Measurements from ENCODE around the gene CDH13.
A peak's percentile ranks its signal among the peaks of the same experiment; 100 is the strongest.

CDH13 gene

DNA sequence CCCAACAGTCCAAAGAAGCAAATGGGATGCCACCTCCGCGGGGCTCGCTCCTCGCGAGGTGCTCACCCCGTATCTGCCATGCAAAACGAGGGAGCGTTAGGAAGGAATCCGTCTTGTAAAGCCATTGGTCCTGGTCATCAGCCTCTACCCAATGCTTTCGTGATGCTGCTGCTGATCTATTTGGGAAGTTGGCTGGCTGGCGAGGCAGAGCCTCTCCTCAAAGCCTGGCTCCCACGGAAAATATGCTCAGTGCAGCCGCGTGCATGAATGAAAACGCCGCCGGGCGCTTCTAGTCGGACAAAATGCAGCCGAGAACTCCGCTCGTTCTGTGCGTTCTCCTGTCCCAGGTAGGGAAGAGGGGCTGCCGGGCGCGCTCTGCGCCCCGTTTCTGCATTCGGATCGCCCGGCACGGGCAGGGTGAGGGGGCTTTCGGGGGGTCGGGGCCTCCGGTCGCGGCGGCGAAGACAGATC is at the start of gene CDH13:
Gene CDH13, plus strand, starts transcription at position 179 of the 471 bp plus-strand sequence.
- DNase-seq = no peak

DNA sequence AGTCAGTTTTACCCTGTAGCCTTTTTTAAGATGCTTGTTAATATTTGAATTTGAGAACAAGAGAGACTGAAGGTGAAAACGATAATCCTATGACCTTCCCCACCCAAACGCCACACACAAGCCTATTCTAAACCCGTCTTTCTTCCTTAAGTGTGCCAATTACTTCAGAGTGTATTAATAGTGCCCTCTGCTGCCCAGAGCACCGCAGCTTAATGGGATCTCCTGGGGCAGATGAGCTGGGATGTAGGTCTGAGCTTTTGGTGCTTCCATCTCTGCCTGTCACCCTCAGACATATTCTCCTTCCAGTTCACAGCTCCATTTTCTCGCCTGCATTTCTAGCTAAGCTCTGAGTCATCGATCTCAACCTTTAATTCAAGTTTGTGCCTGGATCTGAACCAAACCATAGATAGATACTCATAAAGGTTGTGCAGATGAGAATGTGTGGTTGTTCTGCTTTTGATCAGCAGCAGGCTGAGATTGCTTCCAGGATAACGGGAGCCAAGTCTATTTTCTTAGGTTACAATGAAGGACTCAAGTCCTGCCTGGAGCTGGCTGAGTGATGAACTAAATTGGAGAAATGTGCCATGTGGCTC is 46.4 kb upstream of the CDH13 start:
- DNase-seq = peak; percentile 27

DNA sequence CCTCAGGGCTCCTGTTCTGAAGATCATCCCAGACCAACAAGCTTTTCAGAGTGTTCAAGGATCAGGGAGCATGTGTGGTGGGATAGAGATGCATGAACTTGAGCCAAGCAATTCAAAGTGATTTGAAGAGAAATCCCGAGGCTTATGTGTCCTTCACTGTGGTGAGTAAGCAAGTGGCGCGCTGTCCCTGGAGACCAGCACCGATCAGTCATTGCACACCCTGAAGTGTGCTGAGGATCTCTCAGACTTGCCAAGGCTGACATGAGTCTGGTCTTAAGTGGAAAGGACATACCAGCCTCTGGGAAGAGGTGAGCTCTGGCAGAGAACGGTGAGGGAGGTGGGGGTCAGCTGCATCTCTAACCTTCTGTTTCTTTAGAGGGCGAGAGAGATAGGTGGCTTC is 43.8 kb upstream of the CDH13 start:
- no peak for DNase-seq

DNA sequence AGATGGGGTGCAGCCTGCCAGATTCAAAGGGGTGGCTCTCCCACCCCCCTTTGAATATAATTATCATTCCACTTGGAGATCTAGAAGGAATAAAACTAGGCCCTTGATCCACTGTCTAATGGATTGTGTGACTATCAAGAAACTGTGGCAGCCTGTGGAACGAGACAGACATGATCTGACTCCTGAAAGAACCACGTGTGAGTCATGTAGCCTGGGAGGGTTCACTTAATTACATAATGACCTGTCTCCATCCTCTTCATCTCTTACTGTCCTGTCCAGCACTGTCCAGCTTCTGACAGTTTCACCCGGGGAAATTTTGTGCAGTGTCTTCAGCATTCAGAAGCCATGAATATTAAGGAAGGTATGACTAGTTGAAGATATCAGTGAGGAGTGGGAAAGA is 43.3 kb upstream of the CDH13 start:
- no peak for DNase-seq

DNA sequence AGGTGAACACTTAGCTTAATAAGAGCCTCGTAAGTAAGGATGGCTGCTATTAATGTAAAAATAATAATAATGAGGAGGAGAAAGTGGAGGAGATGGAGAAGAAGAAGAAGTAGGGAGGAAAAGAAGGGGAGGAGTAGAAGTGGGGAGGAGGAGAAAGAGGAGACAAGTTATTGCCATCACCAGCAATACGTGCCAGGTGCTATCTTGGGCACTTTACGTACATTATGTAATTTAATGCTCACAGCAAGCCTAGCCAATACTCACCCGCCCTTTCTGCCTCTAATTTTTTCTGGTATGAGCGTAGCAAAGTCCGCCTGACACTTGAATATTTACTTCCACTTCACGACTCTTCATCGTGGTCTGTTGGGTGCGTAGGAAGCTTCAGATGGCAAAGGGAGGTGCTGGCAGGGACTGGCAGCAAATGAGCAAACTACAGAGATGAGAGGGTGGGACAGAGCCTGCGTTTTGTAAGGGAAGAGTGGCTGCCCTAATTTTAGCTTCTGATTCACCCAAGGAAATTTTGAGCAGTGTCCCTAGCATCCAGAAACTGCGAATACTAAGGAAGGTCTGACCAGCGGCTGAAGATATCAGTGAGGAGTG is 42.1 kb upstream of the CDH13 start:
- DNase-seq = no peak

DNA sequence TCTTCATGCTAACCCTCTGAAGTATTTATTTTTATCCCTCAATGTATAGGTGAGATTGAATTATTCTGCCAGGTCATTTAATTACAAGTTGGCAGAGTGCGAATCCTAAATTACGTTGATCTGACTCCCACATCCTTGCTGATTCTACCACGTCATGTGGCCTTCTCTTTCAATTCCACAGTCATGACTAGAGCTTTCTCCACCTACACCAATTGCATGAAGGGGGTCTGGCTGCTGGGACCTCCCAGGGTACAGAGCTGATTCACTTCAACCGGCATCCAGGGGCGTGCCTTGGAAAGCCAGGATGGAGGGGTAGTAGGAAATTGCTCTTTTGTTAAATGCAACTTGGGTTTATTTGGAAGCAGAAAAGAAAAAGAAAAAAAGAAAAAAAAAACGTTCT is 41.1 kb upstream of the CDH13 start:
- DNase-seq = no peak

DNA sequence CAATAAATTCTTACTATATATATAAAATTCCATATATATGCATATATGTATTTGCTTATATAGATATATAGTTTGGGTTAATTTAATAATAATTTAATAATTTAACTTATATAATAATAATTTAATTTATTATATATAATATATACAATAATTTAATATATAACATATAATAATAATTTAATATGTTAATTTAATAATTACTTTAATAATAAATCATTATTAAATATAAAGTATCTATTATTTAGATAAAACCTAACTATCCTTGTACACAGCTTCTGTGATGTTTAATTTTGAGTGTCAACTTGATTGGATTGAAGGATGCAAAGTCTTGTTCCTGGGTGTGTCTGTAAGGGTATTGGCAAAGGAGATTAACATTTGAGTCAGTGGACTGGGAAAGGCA is 40.6 kb upstream of the CDH13 start:
- DNase-seq = no peak

DNA sequence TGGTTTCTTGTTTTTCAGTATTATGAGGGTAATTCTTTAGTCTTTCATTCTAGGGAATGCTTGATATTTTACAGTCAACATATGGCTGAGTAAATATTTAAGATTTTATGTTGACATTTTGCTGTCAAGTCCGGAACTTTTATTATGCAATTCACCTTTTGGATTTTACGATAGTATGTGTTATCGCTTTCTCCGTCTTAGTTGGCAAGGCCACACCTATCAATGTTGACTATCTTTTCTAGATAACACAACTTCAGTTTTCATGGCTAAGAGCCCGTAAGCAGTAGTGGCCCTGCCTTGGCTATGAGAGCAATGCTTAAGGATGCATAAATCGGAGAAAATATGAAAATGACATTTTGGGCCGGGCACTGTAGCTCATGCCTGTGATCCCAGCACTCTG is 39.5 kb upstream of the CDH13 start:
- no peak for DNase-seq

DNA sequence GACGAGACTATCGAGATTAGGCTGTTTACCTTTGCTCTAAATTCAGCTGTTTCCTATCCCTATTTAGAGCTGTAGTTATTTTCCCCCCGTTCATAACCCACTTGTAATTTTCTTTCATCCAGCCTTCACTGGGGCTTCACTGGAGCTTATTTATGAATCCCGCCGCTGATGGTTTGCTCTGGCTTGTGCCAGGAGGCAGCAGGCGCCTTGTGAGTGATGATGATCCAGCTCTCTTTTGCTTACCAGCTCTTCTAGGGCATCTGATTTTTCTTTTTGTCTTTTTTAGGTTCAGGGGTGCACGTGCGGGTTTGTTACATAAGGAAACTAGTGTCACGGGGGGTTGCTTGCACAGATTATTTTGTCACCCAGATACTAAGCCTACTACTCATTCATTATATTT is 37.4 kb upstream of the CDH13 start:
- DNase-seq = no peak

DNA sequence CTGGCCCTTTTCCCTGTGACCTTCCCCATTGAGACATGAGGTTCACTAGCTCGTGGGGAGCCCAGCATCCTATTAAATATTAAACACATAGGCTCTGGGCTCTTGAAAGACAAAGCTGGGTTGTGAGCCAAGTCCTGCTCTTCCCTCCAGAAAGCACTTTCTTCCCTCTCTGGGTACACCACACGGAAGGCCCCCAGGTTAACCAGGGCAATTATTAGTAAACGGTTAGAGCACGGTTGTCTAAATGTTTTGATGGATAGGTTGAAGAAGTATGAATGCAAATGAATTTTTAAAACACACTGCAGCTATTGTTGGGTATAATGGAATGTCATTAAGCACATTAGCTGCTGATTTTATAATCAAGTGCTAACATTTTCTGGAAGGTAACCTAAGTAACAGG is 32.7 kb upstream of the CDH13 start:
- no peak for DNase-seq

DNA sequence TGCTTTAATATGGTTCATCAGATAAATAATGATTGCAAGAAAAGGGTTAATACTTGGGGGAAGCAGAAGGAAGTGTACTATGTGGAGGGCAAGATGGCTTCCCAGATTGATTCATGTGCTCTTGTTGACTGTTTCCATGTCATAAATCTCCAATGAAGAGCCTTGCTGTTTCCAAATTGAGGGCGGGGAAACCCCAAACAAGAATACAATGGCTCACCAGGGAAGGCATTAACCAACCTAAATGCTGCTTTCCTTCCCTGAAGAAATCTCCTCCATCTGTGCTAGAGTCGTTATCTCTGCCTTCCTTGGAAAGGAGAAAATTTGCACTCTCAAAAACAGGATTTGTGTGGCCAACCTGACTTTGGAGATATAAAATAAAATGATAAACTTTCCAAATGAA is 28.0 kb upstream of the CDH13 start:
- DNase-seq = no peak

DNA sequence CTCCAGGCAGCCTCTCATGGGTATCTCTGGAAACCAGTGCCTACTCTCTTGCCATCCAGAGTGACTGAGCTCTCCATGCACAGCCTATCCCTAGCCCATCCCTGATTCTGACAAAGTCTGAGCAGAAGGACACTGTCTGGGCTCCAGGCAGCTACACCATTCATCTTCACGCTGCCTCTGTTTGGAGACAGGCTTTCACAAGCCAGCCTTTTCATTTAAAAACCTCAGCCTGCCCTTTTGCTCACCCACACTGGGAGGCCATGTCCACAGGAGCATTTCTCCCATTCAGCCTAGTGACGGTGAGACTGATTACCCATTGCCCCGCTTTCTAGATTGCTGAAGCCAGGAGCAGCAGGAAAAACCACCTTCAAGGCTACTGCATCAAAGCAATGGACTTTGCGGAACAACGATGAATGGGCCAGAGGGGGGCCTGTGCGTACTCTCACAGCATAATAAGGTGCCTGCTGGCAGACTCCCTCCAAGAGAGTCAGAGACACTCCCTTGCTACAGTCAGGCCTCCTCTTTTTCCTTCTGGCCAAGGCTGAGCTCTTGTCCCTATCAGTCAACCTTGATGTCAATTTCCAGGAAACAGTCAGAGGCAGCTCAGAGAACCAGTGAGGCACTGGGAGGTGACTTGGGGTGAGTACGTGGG is 24.7 kb upstream of the CDH13 start:
- no peak for DNase-seq

DNA sequence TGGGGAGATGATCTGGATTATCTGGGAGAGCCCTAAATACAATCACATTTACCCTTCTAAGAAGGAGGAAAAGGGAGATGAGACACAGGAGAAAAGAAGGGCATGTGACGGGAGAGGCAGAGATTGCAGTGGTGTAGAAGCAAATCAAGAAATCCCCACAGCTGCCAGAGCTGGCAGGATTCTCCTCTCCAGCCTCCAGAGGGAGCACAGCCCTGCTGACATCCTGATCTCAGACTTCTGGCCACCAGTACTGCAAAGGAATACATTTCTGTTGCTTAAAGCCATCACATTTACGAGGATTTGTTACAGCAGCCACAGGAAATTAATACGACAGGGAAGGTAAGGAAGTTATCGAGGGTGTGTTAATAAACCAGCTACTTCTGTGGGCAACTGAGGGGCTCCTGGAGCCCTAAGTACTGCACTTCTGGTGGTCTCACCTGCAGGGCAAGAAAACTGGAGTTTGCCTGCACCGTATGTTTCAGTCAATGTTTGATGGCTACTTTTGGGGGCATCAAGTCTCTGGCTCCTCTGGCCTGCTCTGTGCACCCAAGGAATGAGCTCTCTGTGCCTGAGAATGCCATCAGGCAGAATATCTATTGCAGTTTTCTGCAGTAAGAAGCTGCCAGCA is 22.9 kb upstream of the CDH13 start:
- DNase-seq = no peak

DNA sequence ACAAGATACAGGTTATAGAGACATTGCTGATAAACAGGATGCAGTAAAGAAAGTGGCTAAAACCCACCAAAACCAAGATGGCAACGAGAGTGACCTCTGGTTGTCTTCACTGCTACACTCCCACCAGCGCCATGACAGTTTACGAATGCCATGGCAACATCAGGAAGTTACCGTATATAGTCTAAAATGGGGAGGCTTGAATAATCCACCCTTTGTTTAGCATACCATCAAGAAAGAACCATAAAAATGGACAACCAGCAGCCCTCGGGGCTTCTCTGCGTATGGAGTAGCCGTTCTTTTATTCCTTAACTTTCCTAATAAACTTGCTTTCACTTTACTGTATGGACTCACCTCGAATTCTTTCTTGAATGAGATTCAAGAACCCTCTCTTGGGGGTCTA is 21.7 kb upstream of the CDH13 start:
- no peak for DNase-seq

DNA sequence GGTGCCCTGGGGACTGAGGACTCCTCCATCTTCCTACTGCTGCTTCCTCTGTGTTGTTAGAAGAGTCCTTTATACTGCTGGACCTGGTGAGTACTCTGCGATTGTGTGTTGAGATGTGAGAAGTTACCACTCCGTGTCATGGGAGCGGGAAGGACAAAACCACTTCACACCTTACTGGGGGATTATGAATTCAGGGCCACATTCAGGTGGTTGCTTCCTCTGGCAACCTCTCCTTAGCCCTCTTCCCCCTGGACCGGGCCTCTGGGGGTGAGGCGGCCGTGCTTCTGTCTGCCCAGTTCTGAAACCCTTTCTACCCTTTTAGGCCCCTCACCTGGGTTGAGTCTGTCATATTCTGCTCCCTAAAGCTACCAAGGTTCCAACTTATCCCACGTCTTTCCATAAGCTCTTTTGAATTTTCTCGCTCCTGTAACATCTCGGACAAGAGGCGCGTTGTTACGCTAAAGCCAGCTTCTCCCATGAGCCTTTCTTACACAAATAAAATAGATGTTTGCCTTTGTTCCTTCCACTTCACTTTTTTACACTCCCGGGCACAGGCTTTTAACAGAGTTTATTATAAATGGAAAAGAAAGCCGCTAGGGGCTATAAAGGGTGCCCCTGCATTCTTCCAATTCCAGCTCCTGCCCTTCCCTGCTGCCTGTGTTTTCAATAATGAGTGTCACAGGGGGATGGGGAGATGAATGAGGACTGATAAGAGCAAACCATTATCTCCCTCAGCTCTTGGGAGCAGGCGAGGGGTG is 20.7 kb upstream of the CDH13 start:
- no peak for DNase-seq

DNA sequence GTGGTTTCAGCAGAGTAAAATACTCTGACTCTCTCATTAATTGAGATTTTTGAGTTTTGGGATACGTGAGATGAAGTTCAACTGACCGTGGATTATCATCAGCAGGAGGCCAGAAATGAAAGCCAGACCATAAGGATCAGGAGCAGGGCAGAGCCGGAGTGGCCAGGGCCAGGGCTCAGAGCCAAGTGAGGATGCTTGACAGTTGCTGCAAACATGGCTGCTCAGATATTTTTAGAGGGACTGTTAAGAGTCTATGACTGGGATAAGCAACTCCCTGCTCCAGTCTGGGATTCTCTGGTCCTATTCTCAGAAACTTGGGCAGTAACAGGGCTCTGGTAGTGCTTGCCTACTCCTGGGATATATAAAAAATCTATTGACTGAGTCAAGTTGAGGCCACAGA is 17.6 kb upstream of the CDH13 start:
- DNase-seq = no peak

DNA sequence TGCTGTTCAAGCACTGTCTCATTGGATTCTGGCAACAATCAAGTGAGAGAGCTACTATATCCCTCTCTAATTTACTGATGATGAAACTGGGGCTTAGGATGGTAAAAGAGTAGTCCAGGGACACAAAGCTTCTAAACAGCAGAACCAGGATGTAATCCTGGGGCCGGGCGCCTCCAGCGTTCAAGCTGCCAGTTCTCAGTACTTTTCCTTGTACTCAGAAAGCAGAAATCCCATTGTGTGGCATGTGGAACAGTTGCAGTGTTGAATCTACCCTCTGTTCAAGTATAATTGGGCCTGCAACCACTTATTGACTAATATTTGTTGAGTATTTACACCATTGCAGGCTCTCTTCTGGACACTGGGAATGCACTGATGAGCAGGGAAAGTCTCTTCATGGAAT is 14.5 kb upstream of the CDH13 start:
- DNase-seq = no peak

DNA sequence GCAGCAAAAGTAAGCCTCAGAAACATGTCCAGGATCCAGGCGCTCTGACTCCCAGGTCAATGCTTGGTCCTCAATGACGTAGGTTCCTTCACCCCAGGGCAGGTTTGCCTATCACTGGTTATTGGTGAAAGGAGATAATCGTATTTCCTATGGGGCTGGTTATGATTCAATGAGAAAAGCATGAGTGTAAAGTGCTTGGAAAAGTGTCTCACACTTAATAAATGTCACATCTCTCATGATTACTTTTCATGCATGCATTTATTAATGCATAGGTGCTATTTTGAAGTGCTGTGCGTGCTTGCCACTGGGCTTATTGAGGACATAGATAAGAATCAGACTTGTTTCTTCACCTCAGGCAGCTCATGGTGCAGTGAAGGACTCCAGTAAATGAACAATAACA is 10.4 kb upstream of the CDH13 start:
- DNase-seq = no peak

DNA sequence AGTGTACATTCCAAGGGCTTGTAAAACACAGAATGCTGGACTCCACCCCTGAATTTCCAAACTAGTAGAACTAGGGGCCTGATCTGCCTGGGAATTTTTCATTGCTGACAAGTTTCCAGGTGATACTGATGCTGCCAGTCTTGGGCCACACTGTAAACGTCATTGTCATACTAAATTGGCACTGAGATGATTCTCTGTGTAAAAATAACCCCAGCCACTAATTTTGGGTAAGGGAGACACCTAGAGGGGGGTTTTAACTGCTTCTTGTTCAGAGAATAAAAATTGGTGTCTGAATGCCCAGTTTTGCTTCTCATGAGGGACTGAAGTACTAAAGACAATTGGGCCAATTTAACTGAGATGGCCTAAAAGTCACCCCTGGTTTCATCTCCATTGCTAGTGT is 5.0 kb upstream of the CDH13 start:
- no peak for DNase-seq

DNA sequence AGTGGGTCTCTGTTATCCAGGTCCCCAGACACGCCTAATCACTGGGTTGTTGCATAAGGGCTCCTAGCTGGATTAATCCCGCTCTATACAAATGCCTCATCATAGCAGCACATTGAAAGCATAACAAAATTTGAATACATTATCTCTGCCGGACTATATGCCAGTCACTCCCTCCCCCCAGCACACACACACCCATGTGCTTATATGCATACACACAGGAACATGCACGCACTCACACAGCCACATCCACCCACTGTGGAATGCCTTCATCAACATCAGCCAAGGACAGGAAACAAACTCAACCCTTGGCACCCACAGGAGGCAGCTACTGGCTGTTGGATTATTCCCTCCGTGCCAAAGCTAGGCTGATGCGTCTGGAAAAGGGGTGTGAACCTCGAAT is 3.5 kb upstream of the CDH13 start:
- DNase-seq = no peak

DNA sequence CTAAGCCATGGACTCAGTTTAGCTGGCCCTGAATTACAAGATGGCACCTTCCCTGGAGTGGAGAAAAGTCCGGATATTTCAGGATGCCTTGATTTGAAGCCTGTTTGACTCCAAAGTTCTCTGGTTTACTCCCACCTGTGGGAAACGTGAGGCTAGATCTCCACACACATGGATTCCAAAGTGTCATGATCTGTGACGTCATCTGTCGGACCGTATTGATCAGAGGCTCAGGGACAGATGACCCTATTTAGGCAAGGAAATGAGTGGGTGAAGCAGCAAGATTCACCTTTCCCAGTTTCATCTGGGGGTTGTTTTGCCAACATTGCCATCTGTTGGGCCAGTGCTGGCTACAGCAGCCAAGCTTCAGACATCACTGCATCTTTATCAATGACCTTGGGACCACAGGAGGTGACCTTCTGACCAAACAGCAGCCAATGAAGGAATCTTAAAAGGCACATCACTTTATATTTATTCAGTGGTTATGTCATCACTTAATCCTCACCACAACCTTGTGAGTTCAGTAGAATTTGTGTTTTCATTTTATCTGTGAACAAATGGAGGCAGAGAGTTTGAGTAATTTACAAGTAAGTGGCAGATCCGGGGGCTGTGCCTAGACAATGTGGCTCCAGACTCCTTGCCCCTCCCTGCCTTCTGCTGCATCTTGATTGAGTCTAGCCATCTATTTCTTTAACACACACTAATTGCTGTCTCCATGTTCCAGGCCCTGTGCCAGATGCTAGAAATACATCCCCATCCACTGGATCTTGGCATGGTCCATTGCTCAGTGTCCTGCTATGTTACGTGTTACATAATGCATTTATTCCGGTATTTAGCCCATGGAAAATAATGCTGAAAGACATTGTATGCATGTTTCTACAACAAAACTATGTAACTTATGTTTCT is 1.5 kb upstream of the CDH13 start:
- no peak for DNase-seq

DNA sequence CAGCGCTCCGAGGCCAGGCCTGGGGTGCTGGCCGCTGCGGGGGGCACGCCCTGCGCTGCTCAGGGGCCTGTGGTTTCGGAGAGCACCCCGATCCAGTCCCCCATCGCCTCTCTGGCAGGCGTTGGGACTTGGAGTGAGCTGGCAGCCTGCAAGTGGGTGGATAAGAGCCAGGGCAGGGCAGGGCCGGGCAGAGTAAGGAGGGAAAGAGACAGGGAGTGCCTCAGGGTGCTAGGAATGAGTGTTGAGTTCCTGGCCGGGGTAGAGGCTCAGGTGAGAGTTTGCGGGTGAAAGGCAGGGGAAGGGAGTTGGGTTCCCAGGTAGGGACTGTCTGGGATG is 1.3 kb downstream of the CDH13 start:
- no peak for DNase-seq

DNA sequence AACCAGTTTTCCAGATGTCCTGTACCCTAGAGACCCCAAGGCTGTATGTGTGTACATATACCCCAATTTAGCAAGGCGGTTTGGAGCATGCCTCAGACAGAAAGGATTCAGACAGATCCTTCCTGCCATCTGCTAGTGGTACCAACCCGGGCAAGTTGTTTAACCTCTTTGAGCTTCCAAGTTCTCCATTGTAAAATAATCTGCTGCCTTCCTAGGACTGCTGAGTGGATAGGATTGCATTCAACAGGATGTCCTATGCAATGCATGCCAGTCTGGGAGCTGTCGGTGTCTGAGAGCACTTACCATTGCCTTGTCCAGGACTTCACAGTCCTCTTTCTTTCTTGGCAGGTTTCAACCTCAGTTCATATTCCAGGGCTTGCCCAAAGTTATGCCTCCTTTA is 1.9 kb downstream of the CDH13 start:
- DNase-seq = no peak

Measured in DMS 273 treated with DMSO at 0.1 percent for 48 hours (cell line).